IMR-90 (cell line): ENCODE data around the gene HDAC7. TPM values are rescaled to one million over a fixed set of nuclear protein-coding genes. Genes with fewer than 3 reads are reported as not detected.

Experiments used
- ATAC-seq: fragments of 200-7000 bp; cut with Tn5 transposase; 2 replicates; pipeline ENCODE4 v1.9.1; 2020; ENCODE audit warnings: low read depth, mild to moderate bottlenecking, moderate library complexity
- BruUV-seq: library from RNA; stranded (reverse); fragments of 400-500 nt; replicated peaks from 2 replicates; lab custom pipeline; 2021; lab: Mats Ljungman, UMichigan
- CTCF ChIA-PET: fragments of 300-600 bp; formaldehyde crosslinking; extraction: SDS; loops from one replicate; lab custom pipeline; 2021; ENCODE audit warnings: antibody characterized with exemption; lab: Yijun Ruan, JAX
- POLR2A ChIA-PET: fragments of 300-600 bp; sonication (Branson Sonifier 250); formaldehyde crosslinking; loops from one replicate; lab custom pipeline; 2022; ENCODE audit warnings: antibody characterized with exemption; ENCODE audit not compliant: unreplicated experiment; lab: Charles Lee
- DNase-seq: peaks from one replicate; pipeline ENCODE4 v3.0.0; 2013
- H2AFZ ChIP-seq: replicated peaks from 2 replicates; pipeline ENCODE3; 2013; ENCODE audit warnings: low read length, mild to moderate bottlenecking; ENCODE audit not compliant: poor library complexity
- H2AK5ac ChIP-seq: 2 replicates; pipeline ENCODE4 v1.6.1; 2013; ENCODE audit warnings: low read depth, low read length, inconsistent platforms
- H2AK9ac ChIP-seq: replicated peaks from 2 replicates; pipeline ENCODE3; 2013; ENCODE audit warnings: mild to moderate bottlenecking, low read depth, low read length, moderate library complexity; ENCODE audit not compliant: poor library complexity
- H2BK120ac ChIP-seq: 2 replicates; pipeline ENCODE4 v1.6.1; 2013; ENCODE audit warnings: low read depth, low read length, inconsistent platforms
- H2BK15ac ChIP-seq: 3 replicates; pipeline ENCODE4 v1.6.1; 2013; ENCODE audit warnings: low read depth, low read length, inconsistent platforms
- H2BK20ac ChIP-seq: 2 replicates; pipeline ENCODE4 v1.6.1; 2013; ENCODE audit warnings: low read depth, mild to moderate bottlenecking, inconsistent platforms, low read length, moderate library complexity
- H2BK5ac ChIP-seq: 2 replicates; pipeline ENCODE4 v1.6.1; 2013; ENCODE audit warnings: mild to moderate bottlenecking, low read depth, low read length, inconsistent platforms; ENCODE audit not compliant: poor library complexity, severe bottlenecking
- H3K14ac ChIP-seq: replicated peaks from 2 replicates; pipeline ENCODE4 v1.6.1; 2013; ENCODE audit warnings: low read depth, low read length, inconsistent platforms
- H3K18ac ChIP-seq: 2 replicates; pipeline ENCODE4 v1.6.1; 2013; ENCODE audit warnings: low read depth, low read length, control low read depth
- H3K23ac ChIP-seq: 2 replicates; pipeline ENCODE4 v1.6.1; 2013; ENCODE audit warnings: low read depth, low read length, inconsistent platforms
- H3K27ac ChIP-seq: 2 replicates; pipeline ENCODE4 v1.5.1; 2013; ENCODE audit warnings: mild to moderate bottlenecking, control low read depth, low read length; ENCODE audit not compliant: insufficient read depth
- H3K27me3 ChIP-seq: 2 replicates; pipeline ENCODE4 v1.6.1; 2013; ENCODE audit warnings: low read length; ENCODE audit not compliant: control insufficient read depth, insufficient read depth
- H3K36me3 ChIP-seq: 2 replicates; pipeline ENCODE4 v1.6.1; 2013; ENCODE audit warnings: low read length, mixed read lengths; ENCODE audit not compliant: control insufficient read depth, insufficient read depth
- H3K4ac ChIP-seq: 2 replicates; pipeline ENCODE4 v1.6.1; 2013; ENCODE audit warnings: low read depth, low read length, inconsistent platforms
- H3K4me1 ChIP-seq: 2 replicates; pipeline ENCODE4 v1.6.1; 2013; ENCODE audit warnings: low read length, mixed read lengths; ENCODE audit not compliant: control insufficient read depth, insufficient read depth
- H3K4me2 ChIP-seq: 2 replicates; pipeline ENCODE4 v1.6.1; 2013; ENCODE audit warnings: low read depth, mild to moderate bottlenecking, control low read depth, low read length, moderate library complexity
- H3K4me3 ChIP-seq: 2 replicates; pipeline ENCODE4 v1.5.1; 2013; ENCODE audit warnings: low read depth, mild to moderate bottlenecking, control low read depth, low read length, moderate library complexity; ENCODE audit not compliant: insufficient read depth
- H3K56ac ChIP-seq: 2 replicates; pipeline ENCODE4 v1.6.1; 2013; ENCODE audit warnings: low read length, inconsistent platforms; ENCODE audit not compliant: insufficient read depth; ENCODE audit errors: extremely low read depth
- H3K79me1 ChIP-seq, 2 experiments: 2 replicates each; pipeline ENCODE4 v1.6.1; 2013; ENCODE audit warnings: low read length in 2 of 2, inconsistent platforms in 1 of 2, low read depth in 1 of 2
- H3K9ac ChIP-seq: 2 replicates; pipeline ENCODE4 v1.6.1; 2013; ENCODE audit warnings: low read depth, low read length, control low read depth
- H3K9me1 ChIP-seq: 2 replicates; pipeline ENCODE4 v1.6.1; 2013; ENCODE audit warnings: low read length, inconsistent platforms; ENCODE audit not compliant: insufficient read depth
- H3K9me3 ChIP-seq: 2 replicates; pipeline ENCODE4 v1.6.1; 2013; ENCODE audit warnings: low read length; ENCODE audit not compliant: control insufficient read depth, insufficient read depth
- H4K20me1 ChIP-seq: 2 replicates; pipeline ENCODE4 v1.6.1; 2013; ENCODE audit warnings: low read length, inconsistent platforms; ENCODE audit not compliant: insufficient read depth
- H4K5ac ChIP-seq: 2 replicates; pipeline ENCODE4 v1.6.1; 2013; ENCODE audit warnings: mild to moderate bottlenecking, low read depth, low read length, control low read depth
- H4K8ac ChIP-seq, 2 experiments: 2 replicates each; pipeline ENCODE4 v1.6.1; 2013; ENCODE audit warnings: low read depth in 2 of 2, low read length in 2 of 2, control low read depth in 1 of 2, inconsistent platforms in 1 of 2
- H4K91ac ChIP-seq: 2 replicates; pipeline ENCODE4 v1.6.1; 2013; ENCODE audit warnings: low read depth, low read length, inconsistent platforms; ENCODE audit not compliant: insufficient read depth
- CEBPB ChIP-seq: IDR thresholded peaks from 2 replicates; pipeline ENCODE4 v1.6.1; 2012; ENCODE audit warnings: low read depth, low read length, improper control_type of control experiment
- CHD1 ChIP-seq: IDR thresholded peaks from 2 replicates; pipeline ENCODE4 v1.6.1; 2012; ENCODE audit warnings: low read depth, low read length, improper control_type of control experiment
- FOS ChIP-seq: fragments of 150-350 bp; IDR thresholded peaks from 2 replicates; pipeline ENCODE4 v1.6.1; 2016; ENCODE audit warnings: low read depth, low read length
- MAFK ChIP-seq: IDR thresholded peaks from 2 replicates; pipeline ENCODE4 v1.6.1; 2012; ENCODE audit warnings: low read depth, low read length, improper control_type of control experiment
- NFE2L2 ChIP-seq: fragments of 150-350 bp; IDR thresholded peaks from 2 replicates; pipeline ENCODE4 v1.6.1; 2016; ENCODE audit warnings: low read depth, mild to moderate bottlenecking, low read length
- RCOR1 ChIP-seq: IDR thresholded peaks from 2 replicates; pipeline ENCODE4 v1.6.1; 2012; ENCODE audit warnings: mild to moderate bottlenecking, low read length, improper control_type of control experiment; ENCODE audit not compliant: insufficient replicate concordance
- RFX5 ChIP-seq: IDR thresholded peaks from 2 replicates; pipeline ENCODE4 v1.8.0; 2012; ENCODE audit warnings: low read depth, mild to moderate bottlenecking, low read length, moderate library complexity
- WGBS, 2 experiments: methylation state at CpG; one replicate each; pipeline versions ENCODE4 v1.1.5 to v1.1.7; 2013; ENCODE audit warnings: missing lambda C conversion rate in 2 of 2; ENCODE audit not compliant: insufficient read length in 1 of 2; ENCODE audit errors: extremely low coverage in 2 of 2; 5-methylcytosine and 5-hydroxymethylcytosine counted together
- dilution Hi-C: fragments of 300-500 bp; cut with HindIII; formaldehyde crosslinking; loops from one replicate; pipeline ENCODE4 v1.14.3; 2018; ENCODE audit warnings: low sequenced_read_pairs; ENCODE audit not compliant: unreplicated experiment
- in situ Hi-C: fragments of 300-500 bp; cut with MboI; formaldehyde crosslinking; loops from 3 replicates; pipeline ENCODE4 v1.14.3; 2019; ENCODE audit warnings: low sequenced_read_pairs, inconsistent platforms, mixed read lengths
- intact Hi-C: fragments of 100-400 bp; cut with micrococcal nuclease; formaldehyde crosslinking; loops from 2 replicates; pipeline ENCODE4 v1.10.0; 2022
- polyA plus RNA-seq, 3 experiments: library from polyadenylated mRNA; depleted of rRNA; stranded (reverse); fragments of >200 nt; gene quantifications; 2 replicates each; pipeline ENCODE4 v1.2.3, GENCODE V29; 2012; ENCODE audit warnings: low replicate concordance in 1 of 3
- total RNA-seq: library from RNA; depleted of rRNA; stranded (reverse); fragments of >200 nt; gene quantifications from 2 replicates; pipeline ENCODE4 v1.2.3, GENCODE V29; 2012
- TF ChIP-seq, protein P1 (sequence below): fragments of 150-350 bp; IDR thresholded peaks from 2 replicates; pipeline ENCODE4 v1.6.1; 2016; ENCODE audit warnings: low read depth, mild to moderate bottlenecking, low read length, moderate library complexity, borderline replicate concordance
- TF ChIP-seq, protein P2 (sequence below): fragments of 150-350 bp; IDR thresholded peaks from 2 replicates; pipeline ENCODE4 v1.6.1; 2017; ENCODE audit warnings: mild to moderate bottlenecking, antibody characterized with exemption, low read length, low read depth

HDAC7 gene
- total and polyA plus RNA-seq, 2 of the 4 experiments (the other 2 are of a cell fraction), result 10.4 to 64.7 TPM

- Histone ChIP-seq H2BK120ac (no peak overlapping the region), H3K36me3 (no peaks in the 10 kb centered on the region), H2BK15ac (no peak overlapping the region), H4K20me1 (no peaks in the 10 kb centered on the region), H3K4me1 (peaks cover 28% of the 10 kb centered on the region), H2AK5ac (peak overlapping the region; percentile 10), H2BK5ac (no peak overlapping the region), H3K4ac (no peak overlapping the region), H3K4me2 (no peak overlapping the region), H3K14ac (no peak overlapping the region), H2AFZ (no peak overlapping the region), H2AK9ac (no peak overlapping the region), H4K8ac (0 out of 4 replicates have a peak overlapping the region, but pooled peaks of 1 of the 2 experiments have one; percentile 78), H3K79me1 (peaks cover 0 to 11% of the 10 kb centered on the region in 2 experiments; a peak in 1 of 4 replicates), H3K9me1 (peaks cover 10% of the 10 kb centered on the region; the same call in 1 of the 2 replicates), H3K27ac (no peak overlapping the region), H3K4me3 (no peak overlapping the region), H4K91ac (no peak overlapping the region), H3K18ac (no peak overlapping the region), H3K23ac (no peak overlapping the region), H2BK20ac (no peak overlapping the region), H4K5ac (no peak overlapping the region), H3K27me3 (no peaks in the 10 kb centered on the region), H3K9me3 (no peaks in the 10 kb centered on the region), H3K9ac (no peak overlapping the region), H3K56ac (no peak overlapping the region)
- BruUV-seq, result no TSS peak
- TF ChIP-seq RCOR1, result no peak
- TF ChIP-seq, protein P1, sequence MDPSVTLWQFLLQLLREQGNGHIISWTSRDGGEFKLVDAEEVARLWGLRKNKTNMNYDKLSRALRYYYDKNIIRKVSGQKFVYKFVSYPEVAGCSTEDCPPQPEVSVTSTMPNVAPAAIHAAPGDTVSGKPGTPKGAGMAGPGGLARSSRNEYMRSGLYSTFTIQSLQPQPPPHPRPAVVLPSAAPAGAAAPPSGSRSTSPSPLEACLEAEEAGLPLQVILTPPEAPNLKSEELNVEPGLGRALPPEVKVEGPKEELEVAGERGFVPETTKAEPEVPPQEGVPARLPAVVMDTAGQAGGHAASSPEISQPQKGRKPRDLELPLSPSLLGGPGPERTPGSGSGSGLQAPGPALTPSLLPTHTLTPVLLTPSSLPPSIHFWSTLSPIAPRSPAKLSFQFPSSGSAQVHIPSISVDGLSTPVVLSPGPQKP, result no peak
- TF ChIP-seq RFX5, result no peak
- no peak for TF ChIP-seq MAFK
- TF ChIP-seq CEBPB, result no peak
- TF ChIP-seq FOS, result no peak
- TF ChIP-seq, protein P2, sequence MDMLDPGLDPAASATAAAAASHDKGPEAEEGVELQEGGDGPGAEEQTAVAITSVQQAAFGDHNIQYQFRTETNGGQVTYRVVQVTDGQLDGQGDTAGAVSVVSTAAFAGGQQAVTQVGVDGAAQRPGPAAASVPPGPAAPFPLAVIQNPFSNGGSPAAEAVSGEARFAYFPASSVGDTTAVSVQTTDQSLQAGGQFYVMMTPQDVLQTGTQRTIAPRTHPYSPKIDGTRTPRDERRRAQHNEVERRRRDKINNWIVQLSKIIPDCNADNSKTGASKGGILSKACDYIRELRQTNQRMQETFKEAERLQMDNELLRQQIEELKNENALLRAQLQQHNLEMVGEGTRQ, result no peak
- TF ChIP-seq CHD1, result no peak
- TF ChIP-seq NFE2L2, result no peak
- in situ Hi-C loops, result no loop called here
- DNase-seq (no peak), ATAC-seq (no peak)
- POLR2A ChIA-PET, result no interaction called here
- dilution Hi-C loops, result no loop called here
- WGBS, 2 experiments, result 92% methylated on average over 2 of the region's 13 CpGs; no CpG with 5 or more reads in 1 of the 2 experiments
- intact Hi-C loops, result loop anchor here (5.0 to 10.0 kb wide), 2 partner anchors 225 to 737 kb away; no protein-coding TSS in a partner anchor
- CTCF ChIA-PET, result interaction anchor here (0.7 to 1.0 kb wide), 4 partner anchors 12 to 66 kb away, joined by 3 to 4 read pairs (median 4); no protein-coding TSS in a partner anchor
Measured at GRCh38 chr12:47772094-47772660, 47.5 kb downstream of the HDAC7 start.
